Measurements from ENCODE around the gene BHLHE23.

Gene BHLHE23

DNA sequence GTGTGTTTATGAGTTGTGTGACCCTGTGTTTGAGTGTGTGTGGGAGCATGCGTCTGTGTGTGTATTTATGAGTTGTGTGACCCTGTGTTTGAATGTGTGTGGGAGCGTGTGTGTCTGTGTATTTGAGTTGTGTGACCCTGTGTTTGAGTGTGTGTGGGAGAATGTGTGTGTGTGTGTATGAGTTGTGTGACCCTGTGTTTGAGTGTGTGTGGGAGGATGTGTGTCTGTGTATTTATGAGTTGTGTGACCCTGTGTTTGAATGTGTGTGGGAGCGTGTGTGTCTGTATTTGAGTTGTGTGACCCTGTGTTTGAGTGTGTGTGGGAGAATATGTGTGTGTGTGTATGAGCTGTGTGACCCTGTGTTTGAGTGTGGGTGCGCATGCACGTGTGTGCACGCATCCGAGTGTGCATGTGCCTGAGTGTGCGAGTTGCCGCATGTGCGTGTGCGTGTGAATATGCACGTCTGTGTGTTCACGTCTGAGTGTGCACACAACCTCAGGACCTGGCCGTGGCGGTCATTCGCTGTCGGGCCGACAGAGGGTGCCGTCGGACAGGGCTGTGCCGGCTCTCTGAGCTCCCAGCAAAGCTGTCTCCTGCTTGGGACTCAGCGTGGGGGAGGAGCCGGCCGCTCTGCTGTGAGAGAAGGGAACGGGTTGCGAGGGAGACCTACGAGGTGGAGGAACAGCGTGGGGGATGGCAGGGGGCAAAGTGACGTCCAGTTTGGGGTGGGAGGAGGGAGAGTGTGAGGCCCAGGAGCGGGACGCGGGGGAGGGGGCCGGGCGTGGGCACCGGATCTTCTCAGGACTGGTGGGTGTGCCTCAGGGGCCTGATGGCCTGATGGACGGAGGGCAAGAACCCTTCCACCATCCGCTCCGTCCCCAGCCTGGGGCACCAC lies 34.6 kb downstream of the BHLHE23 start:
- DNase-seq, result peak; percentile 74
- H3K9ac ChIP-seq (ENCODE audit: low read length), result no peak overlapping the region

DNA sequence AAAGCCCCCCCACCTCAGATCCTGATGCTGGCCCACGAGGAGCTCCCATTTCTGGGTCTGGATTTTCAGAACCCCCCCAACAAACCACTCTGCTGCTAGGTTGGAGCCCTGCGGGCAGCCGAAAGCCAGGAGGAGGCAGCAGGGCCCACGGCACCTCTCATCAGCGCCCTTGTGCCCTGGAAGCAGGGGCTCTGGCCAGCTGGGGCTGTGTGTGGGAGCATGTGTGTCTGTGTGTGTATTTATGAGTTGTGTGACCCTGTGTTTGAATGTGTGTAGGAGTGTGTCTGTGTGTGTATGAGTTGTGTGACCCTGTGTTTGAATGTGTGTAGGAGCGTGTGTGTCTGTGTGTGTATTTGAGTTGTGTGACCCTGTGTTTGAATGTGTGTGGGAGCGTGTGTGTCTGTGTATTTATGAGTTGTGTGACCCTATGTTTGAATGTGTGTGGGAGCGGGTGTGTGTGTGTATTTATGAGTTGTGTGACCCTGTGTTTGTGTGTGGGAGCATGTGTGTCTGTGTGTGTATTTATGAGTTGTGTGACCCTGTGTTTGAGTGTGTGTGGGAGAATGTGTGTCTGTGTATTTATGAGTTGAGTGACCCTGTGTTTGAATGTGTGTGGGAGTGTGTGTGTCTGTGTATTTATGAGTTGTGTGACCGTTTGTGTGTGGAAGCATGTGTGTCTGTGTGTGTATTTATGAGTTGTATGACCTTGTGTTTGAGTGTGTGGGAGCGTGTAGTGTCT lies 35.4 kb downstream of the BHLHE23 start:
- Histone ChIP-seq H3K4me2 (ENCODE audit: low read depth, low read length) (no peak overlapping the region), H3K27ac (ENCODE audit: low read length) (no peak overlapping the region), H3K4me3 (ENCODE audit: low read length) (no peak overlapping the region), H3K4me1 (ENCODE audit: low read length) (no peaks in the 10 kb centered on the region), H3K9me2 (replicated peaks; ENCODE audit: insufficient read depth, low read length) (no peaks in the 10 kb centered on the region), H3K79me2 (ENCODE audit: low read length) (no peaks in the 10 kb centered on the region), H3K27me3 (replicated peaks; ENCODE audit: insufficient read depth, low read length) (peaks cover 91% of the 10 kb centered on the region), H4K20me1 (ENCODE audit: insufficient read depth, low read length) (no peaks in the 10 kb centered on the region), H3K9ac (ENCODE audit: low read length) (no peak overlapping the region), H3K36me3 (replicated peaks; ENCODE audit: insufficient read depth, low read length) (no peaks in the 10 kb centered on the region), H3K9me3 (replicated peaks; ENCODE audit: insufficient read depth, low read length) (no peaks in the 10 kb centered on the region), H2AFZ (ENCODE audit: low read length) (no peak overlapping the region), H3F3A (ENCODE audit: insufficient read depth, low read length) (no peaks in the 10 kb centered on the region)
- DNase-seq, result no peak
- TF ChIP-seq, protein P1, sequence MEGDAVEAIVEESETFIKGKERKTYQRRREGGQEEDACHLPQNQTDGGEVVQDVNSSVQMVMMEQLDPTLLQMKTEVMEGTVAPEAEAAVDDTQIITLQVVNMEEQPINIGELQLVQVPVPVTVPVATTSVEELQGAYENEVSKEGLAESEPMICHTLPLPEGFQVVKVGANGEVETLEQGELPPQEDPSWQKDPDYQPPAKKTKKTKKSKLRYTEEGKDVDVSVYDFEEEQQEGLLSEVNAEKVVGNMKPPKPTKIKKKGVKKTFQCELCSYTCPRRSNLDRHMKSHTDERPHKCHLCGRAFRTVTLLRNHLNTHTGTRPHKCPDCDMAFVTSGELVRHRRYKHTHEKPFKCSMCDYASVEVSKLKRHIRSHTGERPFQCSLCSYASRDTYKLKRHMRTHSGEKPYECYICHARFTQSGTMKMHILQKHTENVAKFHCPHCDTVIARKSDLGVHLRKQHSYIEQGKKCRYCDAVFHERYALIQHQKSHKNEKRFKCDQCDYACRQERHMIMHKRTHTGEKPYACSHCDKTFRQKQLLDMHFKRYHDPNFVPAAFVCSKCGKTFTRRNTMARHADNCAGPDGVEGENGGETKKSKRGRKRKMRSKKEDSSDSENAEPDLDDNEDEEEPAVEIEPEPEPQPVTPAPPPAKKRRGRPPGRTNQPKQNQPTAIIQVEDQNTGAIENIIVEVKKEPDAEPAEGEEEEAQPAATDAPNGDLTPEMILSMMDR (IDR thresholded peaks at IDR 0.05; ENCODE audit: low read length), result no peak

More for the DNA sequence above, 34.6 kb downstream of the BHLHE23 start:
- H3K79me2 ChIP-seq (ENCODE audit: low read length), result no peaks in the 10 kb centered on the region
- no peak overlapping the region; the same call in 1 of the 2 replicates for H3K4me3 ChIP-seq (ENCODE audit: low read length)
- H3K9me3 ChIP-seq (replicated peaks; ENCODE audit: insufficient read depth, low read length), result no peaks in the 10 kb centered on the region
- H3K9me2 ChIP-seq (replicated peaks; ENCODE audit: insufficient read depth, low read length), result no peaks in the 10 kb centered on the region
- H3K27ac ChIP-seq (ENCODE audit: low read length), result no peak overlapping the region
- peak overlapping the region; percentile 43; the same call in 1 of the 2 replicates for H3K4me2 ChIP-seq (ENCODE audit: low read depth, low read length)
- H3K4me1 ChIP-seq (ENCODE audit: low read length), result peaks cover 4% of the 10 kb centered on the region; the same call in 1 of the 2 replicates
- no peaks in the 10 kb centered on the region for H3K36me3 ChIP-seq (replicated peaks; ENCODE audit: insufficient read depth, low read length)
- TF ChIP-seq, protein P1 (IDR thresholded peaks at IDR 0.05; ENCODE audit: low read length), result peak; percentile 87
- no peak for TF ChIP-seq EZH2phosphoT487 (IDR thresholded peaks at IDR 0.05; ENCODE audit: low read length)
- no peak for TF ChIP-seq EZH2 (optimal IDR thresholded peaks at IDR 0.05; ENCODE audit: low read depth, low read length)
- H3K27me3 ChIP-seq (replicated peaks; ENCODE audit: insufficient read depth, low read length), result peaks cover 91% of the 10 kb centered on the region
- H3F3A ChIP-seq (ENCODE audit: insufficient read depth, low read length), result no peaks in the 10 kb centered on the region
- H2AFZ ChIP-seq (ENCODE audit: low read length), result 0 out of 2 replicates have a peak overlapping the region, but pooled peaks have one; percentile 27
- no peaks in the 10 kb centered on the region for H4K20me1 ChIP-seq (ENCODE audit: insufficient read depth, low read length)

DNA sequence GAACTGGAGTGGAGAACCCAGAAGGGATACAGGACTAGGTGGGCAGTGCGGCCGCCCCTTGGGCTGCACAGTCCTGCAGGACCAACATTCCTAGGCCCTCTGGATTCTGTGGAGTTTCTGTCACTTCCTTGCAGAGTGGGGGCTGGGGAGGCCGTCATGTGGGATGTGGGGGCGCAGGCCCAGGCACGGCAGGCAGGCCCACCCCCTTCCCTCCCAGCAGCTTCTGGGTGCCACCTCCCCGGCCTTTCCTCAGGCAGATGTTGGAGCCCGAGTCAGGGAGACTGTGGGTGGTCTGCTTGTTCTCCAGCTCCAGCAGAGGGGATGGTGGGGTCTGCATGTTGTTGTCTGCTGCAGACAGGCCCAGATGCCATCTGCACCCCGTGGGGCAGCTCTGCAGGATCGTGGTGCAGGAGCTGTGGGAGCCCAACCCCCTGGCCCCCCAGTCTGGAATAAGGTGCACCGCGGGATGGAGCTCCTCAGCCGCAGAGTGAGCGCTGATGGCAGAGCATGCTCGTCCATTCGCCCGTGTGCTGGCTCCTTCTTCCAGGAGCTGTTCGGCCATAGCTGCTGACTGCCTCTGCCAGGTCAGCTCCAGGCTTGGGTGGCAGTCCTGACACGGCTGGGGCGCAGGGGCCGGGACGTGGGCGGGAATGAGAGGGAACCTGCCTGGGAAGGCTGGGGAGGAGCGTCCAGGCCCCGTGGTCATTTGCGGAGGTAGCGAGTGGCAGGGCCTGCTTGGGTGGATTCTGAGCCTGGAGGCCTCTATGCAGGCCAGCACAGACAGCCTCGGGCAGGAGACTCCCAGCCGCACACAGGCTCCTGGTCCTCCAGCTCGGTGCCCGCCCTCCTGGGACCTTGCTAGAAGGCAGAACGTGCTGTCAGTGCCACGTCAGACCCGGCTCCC lies 36.2 kb downstream of the BHLHE23 start:
- H3K4me2 ChIP-seq (ENCODE audit: low read depth, low read length), result no peak overlapping the region
- no peak overlapping the region for H3K9ac ChIP-seq (ENCODE audit: low read length)
- no peak overlapping the region for H2AFZ ChIP-seq (ENCODE audit: low read length)
- H3K79me2 ChIP-seq (ENCODE audit: low read length), result no peaks in the 10 kb centered on the region
- TF ChIP-seq, protein P1 (IDR thresholded peaks at IDR 0.05; ENCODE audit: low read length), result no peak
- TF ChIP-seq EZH2phosphoT487 (IDR thresholded peaks at IDR 0.05; ENCODE audit: low read length) (no peak; the same call in 1 of the 2 replicates), EZH2 (optimal IDR thresholded peaks at IDR 0.05; ENCODE audit: low read depth, low read length) (no peak)
- no peak overlapping the region for H3K4me3 ChIP-seq (ENCODE audit: low read length)
- DNase-seq, result no peak
- H3K9me3 ChIP-seq (replicated peaks; ENCODE audit: insufficient read depth, low read length), result no peaks in the 10 kb centered on the region
- no peaks in the 10 kb centered on the region for H3K4me1 ChIP-seq (ENCODE audit: low read length)
- peaks cover 84% of the 10 kb centered on the region for H3K27me3 ChIP-seq (replicated peaks; ENCODE audit: insufficient read depth, low read length)
- H3K27ac ChIP-seq (ENCODE audit: low read length), result no peak overlapping the region
- H4K20me1 ChIP-seq (ENCODE audit: insufficient read depth, low read length), result no peaks in the 10 kb centered on the region
- no peaks in the 10 kb centered on the region for H3K9me2 ChIP-seq (replicated peaks; ENCODE audit: insufficient read depth, low read length)
- no peaks in the 10 kb centered on the region for H3F3A ChIP-seq (ENCODE audit: insufficient read depth, low read length)
- H3K36me3 ChIP-seq (replicated peaks; ENCODE audit: insufficient read depth, low read length), result no peaks in the 10 kb centered on the region

Measured in MM.1S (cell line).